MM.1S (cell line): ENCODE measurements around the gene PIGN.

Experiments used
- DNase-seq: peaks from one replicate; pipeline ENCODE4 v3.0.0-alpha.2; 2015
- H2AFZ ChIP-seq: fragments of 300-600 bp; sonication (generic); 2 replicates; pipeline ENCODE4 v1.6.0; 2016; ENCODE audit warnings: antibody characterized with exemption, low read length
- H3F3A ChIP-seq: fragments of 300-600 bp; sonication (generic); 2 replicates; pipeline ENCODE4 v1.6.1; 2016; ENCODE audit warnings: mild to moderate bottlenecking, antibody characterized with exemption, low read length, moderate library complexity, mixed read lengths; ENCODE audit not compliant: insufficient read depth
- H3K27ac ChIP-seq: fragments of 300-600 bp; sonication (generic); 2 replicates; pipeline ENCODE4 v1.5.1; 2016; ENCODE audit warnings: mild to moderate bottlenecking, low read length
- H3K27me3 ChIP-seq: fragments of 300-600 bp; sonication (generic); replicated peaks from 2 replicates; pipeline ENCODE4 v1.6.0; 2016; ENCODE audit warnings: low read length; ENCODE audit not compliant: insufficient read depth
- H3K36me3 ChIP-seq: fragments of 300-600 bp; sonication (generic); replicated peaks from 2 replicates; pipeline ENCODE4 v1.6.1; 2016; ENCODE audit warnings: mild to moderate bottlenecking, low read length, mixed read lengths; ENCODE audit not compliant: insufficient read depth
- H3K4me1 ChIP-seq: fragments of 300-600 bp; sonication (generic); 2 replicates; pipeline ENCODE4 v1.6.1; 2016; ENCODE audit warnings: low read length, mixed read lengths
- H3K4me2 ChIP-seq: fragments of 300-600 bp; sonication (generic); 2 replicates; pipeline ENCODE4 v1.6.0; 2016; ENCODE audit warnings: low read depth, low read length
- H3K4me3 ChIP-seq: fragments of 300-600 bp; sonication (generic); 2 replicates; pipeline ENCODE4 v1.5.1; 2016; ENCODE audit warnings: low read length, mixed read lengths
- H3K79me2 ChIP-seq: fragments of 300-600 bp; sonication (generic); 2 replicates; pipeline ENCODE4 v1.6.1; 2016; ENCODE audit warnings: mixed run types, low read length, mixed read lengths
- H3K9ac ChIP-seq: fragments of 300-600 bp; sonication (generic); 2 replicates; pipeline ENCODE4 v1.6.1; 2016; ENCODE audit warnings: low read length, mixed read lengths
- H3K9me2 ChIP-seq: fragments of 300-600 bp; sonication (generic); replicated peaks from 2 replicates; pipeline ENCODE4 v1.6.1; 2016; ENCODE audit warnings: mild to moderate bottlenecking, low read length, mixed read lengths; ENCODE audit not compliant: insufficient read depth
- H3K9me3 ChIP-seq: fragments of 300-600 bp; sonication (generic); replicated peaks from 2 replicates; pipeline ENCODE4 v1.6.1; 2016; ENCODE audit warnings: mild to moderate bottlenecking, low read length, mixed read lengths; ENCODE audit not compliant: insufficient read depth
- H4K20me1 ChIP-seq: fragments of 300-600 bp; sonication (generic); 2 replicates; pipeline ENCODE4 v1.6.1; 2016; ENCODE audit warnings: mild to moderate bottlenecking, low read length, moderate library complexity, mixed read lengths; ENCODE audit not compliant: insufficient read depth
- EZH2 ChIP-seq: fragments of 300-600 bp; sonication (generic); optimal IDR thresholded peaks from 2 replicates; pipeline ENCODE3; 2017; ENCODE audit warnings: low read depth, mild to moderate bottlenecking, antibody characterized with exemption, low read length, mixed read lengths
- EZH2phosphoT487 ChIP-seq: fragments of 300-600 bp; sonication (generic); IDR thresholded peaks from 2 replicates; pipeline ENCODE4 v1.6.1; 2018; ENCODE audit warnings: antibody characterized with exemption, low read length
- TF ChIP-seq, protein P1 (sequence below): fragments of 300-600 bp; sonication (generic); IDR thresholded peaks from 2 replicates; pipeline ENCODE4 v1.5.1; 2016; ENCODE audit warnings: antibody characterized with exemption, low read length, mixed read lengths

Gene PIGN

DNA sequence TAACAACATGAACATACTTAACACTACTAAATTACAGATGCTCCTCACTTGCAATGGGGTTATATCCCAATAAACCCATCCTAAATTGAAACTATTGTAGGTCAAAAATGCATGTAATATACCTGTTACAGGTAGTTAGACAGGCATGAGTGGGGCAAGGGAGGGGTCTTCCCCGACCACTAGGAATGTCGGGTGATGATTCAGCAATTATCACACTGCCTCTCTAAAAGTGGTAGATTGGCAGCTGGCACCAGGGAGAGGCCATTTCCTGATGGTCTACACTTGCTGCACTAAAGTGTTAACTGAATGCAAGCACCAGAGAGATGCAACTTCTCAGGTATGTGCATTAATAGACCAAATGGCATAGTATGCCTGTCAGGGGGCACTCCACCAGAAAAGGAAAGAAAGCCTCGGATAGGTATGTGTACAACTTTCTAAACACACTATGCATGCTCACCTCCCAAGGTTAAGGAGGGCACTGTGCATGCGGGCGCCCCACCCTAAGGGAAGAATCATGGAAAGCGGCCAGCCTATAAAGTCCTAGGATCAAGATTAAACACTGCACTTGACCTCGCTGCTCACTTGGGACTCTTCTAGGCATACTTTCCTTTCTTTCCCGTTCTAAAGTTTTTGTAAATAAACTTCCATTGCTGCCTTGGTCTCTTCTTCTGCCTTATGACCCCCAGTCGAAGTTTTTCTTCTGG, 35.6 kb downstream of the PIGN start:
- Histone ChIP-seq H3K79me2 (no peaks in the 10 kb centered on the region), H3K9ac (no peak overlapping the region), H3K27me3 (no peaks in the 10 kb centered on the region), H3K4me3 (no peak overlapping the region), H3K4me1 (no peaks in the 10 kb centered on the region), H2AFZ (no peak overlapping the region), H3K27ac (no peak overlapping the region), H3K4me2 (no peak overlapping the region), H4K20me1 (no peaks in the 10 kb centered on the region), H3K36me3 (no peaks in the 10 kb centered on the region), H3K9me2 (no peaks in the 10 kb centered on the region), H3F3A (no peaks in the 10 kb centered on the region), H3K9me3 (no peaks in the 10 kb centered on the region)
- no peak for DNase-seq
- no peak for TF ChIP-seq EZH2phosphoT487
- TF ChIP-seq EZH2 = no peak
- TF ChIP-seq, protein P1, sequence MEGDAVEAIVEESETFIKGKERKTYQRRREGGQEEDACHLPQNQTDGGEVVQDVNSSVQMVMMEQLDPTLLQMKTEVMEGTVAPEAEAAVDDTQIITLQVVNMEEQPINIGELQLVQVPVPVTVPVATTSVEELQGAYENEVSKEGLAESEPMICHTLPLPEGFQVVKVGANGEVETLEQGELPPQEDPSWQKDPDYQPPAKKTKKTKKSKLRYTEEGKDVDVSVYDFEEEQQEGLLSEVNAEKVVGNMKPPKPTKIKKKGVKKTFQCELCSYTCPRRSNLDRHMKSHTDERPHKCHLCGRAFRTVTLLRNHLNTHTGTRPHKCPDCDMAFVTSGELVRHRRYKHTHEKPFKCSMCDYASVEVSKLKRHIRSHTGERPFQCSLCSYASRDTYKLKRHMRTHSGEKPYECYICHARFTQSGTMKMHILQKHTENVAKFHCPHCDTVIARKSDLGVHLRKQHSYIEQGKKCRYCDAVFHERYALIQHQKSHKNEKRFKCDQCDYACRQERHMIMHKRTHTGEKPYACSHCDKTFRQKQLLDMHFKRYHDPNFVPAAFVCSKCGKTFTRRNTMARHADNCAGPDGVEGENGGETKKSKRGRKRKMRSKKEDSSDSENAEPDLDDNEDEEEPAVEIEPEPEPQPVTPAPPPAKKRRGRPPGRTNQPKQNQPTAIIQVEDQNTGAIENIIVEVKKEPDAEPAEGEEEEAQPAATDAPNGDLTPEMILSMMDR = no peak

DNA sequence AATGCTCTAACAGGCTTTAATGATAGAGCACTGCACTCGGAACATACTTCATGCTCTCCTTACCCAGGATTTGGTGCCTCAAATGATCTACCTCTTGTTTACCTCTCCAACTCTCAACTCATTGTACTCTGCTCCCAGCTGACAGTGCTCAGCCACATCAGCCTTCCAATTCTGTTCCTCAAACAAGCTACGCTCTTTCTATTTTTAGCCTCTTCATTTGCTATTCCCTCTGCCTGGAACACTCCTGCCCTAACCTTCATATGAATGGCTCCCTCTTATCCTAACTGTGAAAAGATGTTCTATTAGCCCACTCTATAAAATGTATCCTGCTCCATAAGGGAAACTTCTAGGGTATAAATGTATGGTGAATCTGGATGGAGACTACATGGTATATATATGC, 42.5 kb downstream of the PIGN start:
- no peaks in the 10 kb centered on the region for H3K27me3 ChIP-seq
- H3K9me2 ChIP-seq = no peaks in the 10 kb centered on the region
- H3K4me1 ChIP-seq = no peaks in the 10 kb centered on the region
- H3F3A ChIP-seq = no peaks in the 10 kb centered on the region
- no peaks in the 10 kb centered on the region; the same call in 1 of the 2 replicates for H3K36me3 ChIP-seq
- H2AFZ ChIP-seq = no peak overlapping the region
- H4K20me1 ChIP-seq = no peaks in the 10 kb centered on the region
- H3K79me2 ChIP-seq = no peaks in the 10 kb centered on the region
- DNase-seq = no peak
- H3K9me3 ChIP-seq = no peaks in the 10 kb centered on the region
- no peak overlapping the region for H3K9ac ChIP-seq
- no peak overlapping the region for H3K27ac ChIP-seq
- TF ChIP-seq EZH2 (no peak), EZH2phosphoT487 (no peak)
- TF ChIP-seq, protein P1 = no peak
- no peak overlapping the region for H3K4me2 ChIP-seq
- no peak overlapping the region for H3K4me3 ChIP-seq

DNA sequence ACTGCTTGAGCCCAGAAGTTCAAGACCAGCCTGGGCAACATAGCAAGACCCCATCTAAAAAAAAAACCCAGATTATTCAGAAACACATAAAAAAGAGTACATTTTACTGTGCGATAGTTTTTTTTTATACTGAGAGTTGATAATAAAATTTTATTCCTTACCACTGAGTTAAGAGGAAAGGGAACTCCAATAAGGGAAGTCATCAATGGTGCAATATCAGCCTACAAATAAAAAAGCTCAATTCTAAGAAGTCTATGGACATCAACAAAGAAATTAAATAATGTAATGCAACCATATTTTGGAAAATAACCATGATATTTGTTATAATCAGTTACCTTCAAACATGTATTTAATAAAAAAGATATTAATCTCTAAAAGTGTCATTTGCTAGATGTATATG, 46.6 kb downstream of the PIGN start:
- Histone ChIP-seq H3K9ac (no peak overlapping the region), H4K20me1 (no peaks in the 10 kb centered on the region), H3K4me3 (no peak overlapping the region), H3K4me2 (no peak overlapping the region), H3K9me3 (no peaks in the 10 kb centered on the region), H3K27me3 (no peaks in the 10 kb centered on the region), H3F3A (no peaks in the 10 kb centered on the region), H3K4me1 (no peaks in the 10 kb centered on the region), H3K9me2 (no peaks in the 10 kb centered on the region), H3K36me3 (no peaks in the 10 kb centered on the region; the same call in 1 of the 2 replicates), H2AFZ (no peak overlapping the region), H3K79me2 (no peaks in the 10 kb centered on the region), H3K27ac (no peak overlapping the region)
- no peak for DNase-seq
- TF ChIP-seq EZH2 (no peak), EZH2phosphoT487 (no peak)
- TF ChIP-seq, protein P1 = no peak
